GM21423 (cell line): ENCODE results near the gene TRMT13.
"Not testable (repeated sequence)": the region's sequence is repeated elsewhere in the genome, so short reads cannot be mapped to it uniquely, and the experiment has no call there.

Experiments
- ATAC-seq: cut with Tn5 transposase; IDR thresholded peaks from one replicate; pipeline ENCODE4 v1.9.1; 2021; ENCODE audit warnings: mild to moderate bottlenecking, moderate library complexity; ENCODE audit not compliant: unreplicated experiment

The TRMT13 gene

GRCh38 chr1:100162881-100163280 lies 29.9 kb downstream of the TRMT13 start:
- no peak for ATAC-seq

GRCh38 chr1:100164216-100164615 lies 31.3 kb downstream of the TRMT13 start:
- no peak for ATAC-seq

GRCh38 chr1:100164702-100165101 lies 31.7 kb downstream of the TRMT13 start:
- ATAC-seq, result no peak

- no peak for ATAC-seq
These were observed 35.1 kb downstream of the TRMT13 start for GRCh38 chr1:100168051-100168450.

- ATAC-seq, result no peak
These were observed 44.5 kb downstream of the TRMT13 start for GRCh38 chr1:100177295-100178041.

GRCh38 chr1:100178091-100178490 lies 45.1 kb downstream of the TRMT13 start, which contains the start of gene LRRC39:
LRRC39 (minus strand) TSS chr1:100178256; CDS start chr1:100168516, 9,740 bp downstream.
- no peak for ATAC-seq

GRCh38 chr1:100183370-100183769 lies 50.4 kb downstream of the TRMT13 start:
- ATAC-seq, result no peak

- ATAC-seq, result peak; percentile 80
These were observed 51.6 kb downstream of the TRMT13 start for GRCh38 chr1:100184536-100184935.

GRCh38 chr1:100187912-100188311 lies 54.9 kb downstream of the TRMT13 start:
- no peak for ATAC-seq

GRCh38 chr1:100188617-100189016 lies 55.7 kb downstream of the TRMT13 start:
- peak; percentile 51 for ATAC-seq

- ATAC-seq, result no peak
These were observed 65.6 kb downstream of the TRMT13 start for GRCh38 chr1:100198596-100198995.

- not testable (repeated sequence) for ATAC-seq
These were observed 67.1 kb downstream of the TRMT13 start for GRCh38 chr1:100200060-100200459.
